ENCODE results near the gene SLC12A8.

DNA sequence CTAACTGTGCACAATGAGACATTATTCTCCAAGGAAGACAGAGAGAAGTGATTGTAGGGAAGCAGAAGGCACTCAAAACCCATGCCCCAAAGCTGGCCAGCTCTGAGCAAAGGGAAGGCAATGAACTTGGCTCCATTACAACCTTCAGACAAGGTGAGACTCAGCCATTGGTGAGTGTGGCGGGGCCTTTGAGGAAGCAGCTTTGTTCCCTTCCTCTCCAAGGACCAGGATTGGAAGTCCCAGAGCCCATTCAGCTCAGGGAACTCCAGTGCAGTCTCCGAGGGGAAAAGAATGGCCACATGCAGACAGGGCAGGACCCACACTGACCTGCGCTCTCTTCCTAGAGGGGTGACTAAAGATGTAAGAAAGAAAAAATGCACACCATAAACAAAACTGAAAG, 179.9 kb downstream of the SLC12A8 start:
- no peak for TF ChIP-seq PCBP2 (optimal IDR thresholded peaks at IDR 0.05; ENCODE audit: low read depth, low read length, poor library complexity, severe bottlenecking)
- TF ChIP-seq ZNF776 (CRISPR knock-in tag; IDR thresholded peaks at IDR 0.05) = no peak
- TF ChIP-seq CTCF (CRISPR knock-in tag; IDR thresholded peaks at IDR 0.05) = no peak
- TF ChIP-seq TAF1 (CRISPR knock-in tag; IDR thresholded peaks at IDR 0.05) = no peak
- no peak for TF ChIP-seq ZNF780A (CRISPR knock-in tag; IDR thresholded peaks at IDR 0.05)
- no peak for TF ChIP-seq EP300 (IDR thresholded peaks at IDR 0.05; ENCODE audit: low read depth in 2 of 2, low read length in 2 of 2)
- TF ChIP-seq EP300 (CRISPR knock-in tag; IDR thresholded peaks at IDR 0.05; ENCODE audit: borderline replicate concordance) = no peak
- TF ChIP-seq AGO1 (IDR thresholded peaks at IDR 0.05; ENCODE audit: low read depth, low read length, poor library complexity, severe bottlenecking) = no peak
- TF ChIP-seq MAFK (conservative IDR thresholded peaks at IDR 0.05 in 1 of 2, IDR thresholded peaks at IDR 0.05 in 1 of 2; ENCODE audit: low read length in 2 of 2) = no peak
- no peak for TF ChIP-seq ZNF644 (CRISPR knock-in tag; IDR thresholded peaks at IDR 0.05; ENCODE audit: low read depth)
- TF ChIP-seq SKIL (CRISPR knock-in tag; IDR thresholded peaks at IDR 0.05; ENCODE audit: borderline replicate concordance) = no peak
- TF ChIP-seq, protein P1, sequence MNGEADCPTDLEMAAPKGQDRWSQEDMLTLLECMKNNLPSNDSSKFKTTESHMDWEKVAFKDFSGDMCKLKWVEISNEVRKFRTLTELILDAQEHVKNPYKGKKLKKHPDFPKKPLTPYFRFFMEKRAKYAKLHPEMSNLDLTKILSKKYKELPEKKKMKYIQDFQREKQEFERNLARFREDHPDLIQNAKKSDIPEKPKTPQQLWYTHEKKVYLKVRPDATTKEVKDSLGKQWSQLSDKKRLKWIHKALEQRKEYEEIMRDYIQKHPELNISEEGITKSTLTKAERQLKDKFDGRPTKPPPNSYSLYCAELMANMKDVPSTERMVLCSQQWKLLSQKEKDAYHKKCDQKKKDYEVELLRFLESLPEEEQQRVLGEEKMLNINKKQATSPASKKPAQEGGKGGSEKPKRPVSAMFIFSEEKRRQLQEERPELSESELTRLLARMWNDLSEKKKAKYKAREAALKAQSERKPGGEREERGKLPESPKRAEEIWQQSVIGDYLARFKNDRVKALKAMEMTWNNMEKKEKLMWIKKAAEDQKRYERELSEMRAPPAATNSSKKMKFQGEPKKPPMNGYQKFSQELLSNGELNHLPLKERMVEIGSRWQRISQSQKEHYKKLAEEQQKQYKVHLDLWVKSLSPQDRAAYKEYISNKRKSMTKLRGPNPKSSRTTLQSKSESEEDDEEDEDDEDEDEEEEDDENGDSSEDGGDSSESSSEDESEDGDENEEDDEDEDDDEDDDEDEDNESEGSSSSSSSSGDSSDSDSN (CRISPR knock-in tag; IDR thresholded peaks at IDR 0.05) = no peak

Measured in HepG2 (cell line).